Measurements from ENCODE around the gene HSPH1.

The HSPH1 gene

DNA sequence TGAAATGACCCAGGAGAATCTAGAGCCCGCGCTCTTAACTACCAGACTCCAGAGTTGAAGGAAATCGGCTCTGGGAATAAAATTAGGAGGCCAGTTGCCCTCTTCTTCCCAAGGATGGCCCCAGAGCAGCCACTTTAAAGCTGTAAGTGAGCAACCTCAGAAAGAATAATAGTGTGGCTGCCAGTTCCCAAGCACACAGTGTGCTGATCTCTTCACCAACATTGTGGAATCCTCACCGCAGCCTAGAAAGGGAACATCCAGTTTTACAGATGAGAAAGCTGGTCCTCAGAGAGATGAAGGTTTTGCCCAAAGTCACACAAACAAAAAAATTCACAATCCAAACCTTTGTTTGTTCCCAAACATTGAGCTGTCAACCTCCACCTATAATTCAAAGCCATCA is 39.6 kb downstream of the HSPH1 start:
- TF ChIP-seq, protein P1, sequence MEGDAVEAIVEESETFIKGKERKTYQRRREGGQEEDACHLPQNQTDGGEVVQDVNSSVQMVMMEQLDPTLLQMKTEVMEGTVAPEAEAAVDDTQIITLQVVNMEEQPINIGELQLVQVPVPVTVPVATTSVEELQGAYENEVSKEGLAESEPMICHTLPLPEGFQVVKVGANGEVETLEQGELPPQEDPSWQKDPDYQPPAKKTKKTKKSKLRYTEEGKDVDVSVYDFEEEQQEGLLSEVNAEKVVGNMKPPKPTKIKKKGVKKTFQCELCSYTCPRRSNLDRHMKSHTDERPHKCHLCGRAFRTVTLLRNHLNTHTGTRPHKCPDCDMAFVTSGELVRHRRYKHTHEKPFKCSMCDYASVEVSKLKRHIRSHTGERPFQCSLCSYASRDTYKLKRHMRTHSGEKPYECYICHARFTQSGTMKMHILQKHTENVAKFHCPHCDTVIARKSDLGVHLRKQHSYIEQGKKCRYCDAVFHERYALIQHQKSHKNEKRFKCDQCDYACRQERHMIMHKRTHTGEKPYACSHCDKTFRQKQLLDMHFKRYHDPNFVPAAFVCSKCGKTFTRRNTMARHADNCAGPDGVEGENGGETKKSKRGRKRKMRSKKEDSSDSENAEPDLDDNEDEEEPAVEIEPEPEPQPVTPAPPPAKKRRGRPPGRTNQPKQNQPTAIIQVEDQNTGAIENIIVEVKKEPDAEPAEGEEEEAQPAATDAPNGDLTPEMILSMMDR (IDR thresholded peaks at IDR 0.05; ENCODE audit: control insufficient read depth, extremely low read depth, insufficient read depth), result no peak
- no peak for DNase-seq (ENCODE audit: low read depth)
- H3K4me3 ChIP-seq (ENCODE audit: low read depth, low read length), result no peak overlapping the region

DNA sequence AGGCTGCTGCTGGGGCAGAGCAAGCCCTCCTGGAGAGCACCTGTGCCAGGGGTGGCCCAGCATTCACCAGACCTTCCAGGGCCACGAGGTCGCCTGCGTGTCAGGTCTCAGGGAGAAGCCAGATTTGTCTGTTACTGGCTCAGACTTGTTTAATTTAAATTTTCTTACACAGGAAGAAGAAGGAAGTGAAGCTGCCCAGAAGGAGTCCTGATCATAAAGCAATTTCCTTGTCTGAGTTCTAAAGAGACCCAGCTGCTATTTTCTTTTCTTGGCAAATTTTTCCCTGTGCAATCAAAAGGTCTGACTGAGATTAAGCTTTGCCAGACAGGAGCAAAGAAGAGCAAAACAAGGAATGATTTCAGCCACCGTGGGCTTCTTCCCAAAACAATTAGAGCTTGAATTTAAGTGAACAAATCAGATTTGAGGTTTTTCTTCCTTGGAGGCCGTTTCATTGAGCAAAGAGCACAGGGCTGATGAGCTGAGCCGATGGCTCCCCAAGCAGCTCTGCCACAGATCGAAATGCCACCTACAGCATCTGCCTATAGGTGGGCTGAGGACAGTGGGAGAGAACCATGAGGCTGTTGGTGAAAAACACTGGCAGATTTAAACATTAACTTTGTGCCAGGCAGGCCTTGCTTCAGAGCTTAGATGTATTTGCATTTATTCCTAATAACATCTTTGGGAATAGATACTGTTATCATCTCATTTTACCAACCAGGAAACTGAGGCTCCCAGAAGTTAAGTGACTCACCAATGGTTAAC is 40.1 kb downstream of the HSPH1 start:
- TF ChIP-seq, protein P1 (IDR thresholded peaks at IDR 0.05; ENCODE audit: control insufficient read depth, extremely low read depth, insufficient read depth), result no peak
- no peak for DNase-seq (ENCODE audit: low read depth)
- H3K4me3 ChIP-seq (ENCODE audit: low read depth, low read length), result no peak overlapping the region

DNA sequence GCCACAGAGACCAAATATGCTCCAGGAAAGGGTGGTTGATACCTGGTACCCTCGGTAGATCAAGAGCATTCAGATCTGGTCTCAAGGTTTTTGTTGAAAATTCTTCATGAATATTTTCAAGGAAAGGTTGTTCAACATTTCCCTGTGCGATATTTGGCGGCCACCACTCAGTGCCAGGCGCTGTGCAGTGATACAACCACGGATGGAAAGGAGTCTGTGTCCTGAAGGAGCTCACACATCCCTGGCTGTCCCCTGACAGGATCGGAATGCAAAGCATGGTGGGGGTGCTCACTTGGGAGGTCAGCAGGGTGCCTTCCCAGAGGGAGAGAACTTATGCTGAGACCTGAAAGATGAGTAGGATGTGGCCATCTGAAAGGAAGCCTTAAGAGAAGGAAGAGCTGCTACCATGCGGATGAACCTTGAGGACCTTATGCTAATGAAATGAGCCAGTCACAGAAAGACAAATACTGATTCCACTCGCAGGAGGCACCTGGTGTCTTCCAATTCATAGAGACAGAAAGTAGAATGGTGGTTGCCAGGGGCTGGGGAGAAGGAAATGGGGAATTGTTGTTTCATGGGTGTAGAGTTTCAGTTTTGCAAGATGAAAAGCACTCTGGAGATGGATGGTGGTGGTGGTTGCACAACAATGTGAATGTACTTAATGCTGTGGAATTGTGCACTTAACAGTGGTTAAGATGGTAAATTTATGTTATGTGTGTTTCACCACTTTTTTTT is 41.6 kb downstream of the HSPH1 start:
- no peak for DNase-seq (ENCODE audit: low read depth)
- TF ChIP-seq, protein P1 (IDR thresholded peaks at IDR 0.05; ENCODE audit: control insufficient read depth, extremely low read depth, insufficient read depth), result no peak
- H3K4me3 ChIP-seq (ENCODE audit: low read depth, low read length), result no peak overlapping the region

DNA sequence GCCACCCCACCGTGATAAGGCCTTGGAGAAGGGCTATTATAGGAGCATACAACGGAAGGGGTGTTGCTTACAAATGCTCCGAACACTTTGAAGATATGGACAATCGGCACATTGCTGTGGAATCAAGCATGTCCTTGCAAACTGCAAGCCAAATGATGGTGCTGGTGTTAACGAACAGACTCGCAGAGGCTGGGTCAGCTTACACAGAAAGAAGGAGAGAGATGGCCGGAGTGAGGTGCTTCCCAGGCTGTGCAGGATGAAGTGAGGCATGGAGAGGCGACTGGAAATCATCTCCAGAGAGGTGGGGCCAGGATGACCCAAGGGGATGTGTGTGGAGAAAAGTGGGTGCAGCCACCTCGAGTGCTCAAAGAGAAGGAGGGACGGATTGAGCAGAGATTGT is 42.2 kb downstream of the HSPH1 start:
- H3K4me3 ChIP-seq (ENCODE audit: low read depth, low read length), result no peak overlapping the region
- DNase-seq (ENCODE audit: low read depth), result no peak
- TF ChIP-seq, protein P1 (IDR thresholded peaks at IDR 0.05; ENCODE audit: control insufficient read depth, extremely low read depth, insufficient read depth), result no peak

DNA sequence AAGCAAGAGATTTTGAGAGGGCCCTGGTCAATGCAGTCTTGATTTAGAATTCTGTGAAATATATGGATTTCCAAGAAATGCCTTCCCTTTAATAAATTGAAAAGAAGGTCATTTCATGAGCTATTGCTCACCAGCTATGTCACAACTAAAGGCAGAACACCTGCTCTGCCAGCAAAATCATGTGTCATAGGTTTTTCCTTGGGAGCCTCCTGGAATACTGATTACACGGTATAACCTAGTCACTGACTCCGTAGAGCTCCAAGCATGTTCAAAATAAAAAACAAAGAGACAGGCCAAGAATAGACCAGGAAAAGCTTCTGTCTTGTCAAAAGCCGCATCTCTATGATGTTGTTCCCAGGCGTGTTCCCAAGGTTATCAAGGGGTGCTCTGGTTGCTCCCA is 45.5 kb downstream of the HSPH1 start:
- no peak overlapping the region for H3K4me3 ChIP-seq (ENCODE audit: low read depth, low read length)
- no peak for DNase-seq (ENCODE audit: low read depth)
- TF ChIP-seq, protein P1 (IDR thresholded peaks at IDR 0.05; ENCODE audit: control insufficient read depth, extremely low read depth, insufficient read depth), result no peak

DNA sequence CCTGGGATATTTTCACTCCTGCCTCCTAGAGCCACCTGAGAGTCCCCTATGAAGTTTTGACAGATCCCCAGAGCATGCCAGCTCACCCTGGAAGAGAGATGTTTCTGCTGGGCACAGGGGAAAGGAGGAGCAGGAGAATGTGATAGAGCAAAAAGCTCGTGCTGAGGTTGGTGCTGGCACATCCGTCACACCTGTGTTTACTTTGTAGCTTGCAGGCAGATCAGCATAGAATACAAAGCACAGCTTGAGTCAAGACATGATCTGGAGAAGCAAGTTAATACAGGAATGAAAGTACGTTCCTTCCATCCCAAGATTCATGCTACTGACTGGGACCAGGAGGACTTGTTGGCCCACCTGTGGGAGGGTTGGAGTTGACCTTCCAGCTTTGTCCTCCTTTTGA is 46.1 kb downstream of the HSPH1 start:
- TF ChIP-seq, protein P1 (IDR thresholded peaks at IDR 0.05; ENCODE audit: control insufficient read depth, extremely low read depth, insufficient read depth), result no peak
- peak; percentile 11 for DNase-seq (ENCODE audit: low read depth)
- no peak overlapping the region for H3K4me3 ChIP-seq (ENCODE audit: low read depth, low read length)

All from LNCaP clone FGC (cell line).